ENCODE data around the gene FAM83C.
"Not testable (repeated sequence)": the region's sequence is repeated elsewhere in the genome, so short reads cannot be mapped to it uniquely, and the experiment has no call there.

The FAM83C gene

DNA sequence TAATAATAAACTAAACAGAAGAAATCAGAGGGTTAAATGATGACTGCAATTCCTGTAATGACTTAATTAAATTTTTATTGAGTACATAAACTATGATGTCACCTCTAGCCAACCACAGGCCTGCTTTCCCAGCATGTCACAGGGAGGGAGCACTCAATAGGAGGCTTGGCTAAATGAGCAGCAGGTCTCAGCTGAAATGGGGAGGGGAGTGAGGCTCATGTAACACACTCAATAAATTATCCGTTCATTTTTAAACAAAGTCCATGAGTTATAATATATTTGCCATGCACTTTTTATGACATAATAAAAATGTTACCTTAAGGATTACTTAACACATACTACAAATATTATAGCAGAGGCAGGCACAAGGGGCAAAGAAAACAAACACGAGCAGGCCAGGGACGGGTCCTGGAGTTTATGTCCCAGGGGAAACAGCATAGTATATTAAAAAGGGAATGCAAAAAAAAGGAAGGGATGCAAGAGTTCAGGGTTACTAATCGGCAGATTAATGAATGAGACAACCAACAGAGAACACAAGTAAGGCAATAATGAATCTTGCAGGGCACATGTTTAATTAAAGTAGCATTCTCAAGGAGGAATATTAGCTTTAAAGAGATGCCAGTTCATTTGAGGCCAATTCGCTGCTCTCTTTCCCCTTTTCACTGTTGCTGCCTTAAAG lies 27.1 kb upstream of the FAM83C start:
- no peak for DNase-seq (ENCODE audit: extremely low read depth in 1 of 2, low read depth in 1 of 2)

DNA sequence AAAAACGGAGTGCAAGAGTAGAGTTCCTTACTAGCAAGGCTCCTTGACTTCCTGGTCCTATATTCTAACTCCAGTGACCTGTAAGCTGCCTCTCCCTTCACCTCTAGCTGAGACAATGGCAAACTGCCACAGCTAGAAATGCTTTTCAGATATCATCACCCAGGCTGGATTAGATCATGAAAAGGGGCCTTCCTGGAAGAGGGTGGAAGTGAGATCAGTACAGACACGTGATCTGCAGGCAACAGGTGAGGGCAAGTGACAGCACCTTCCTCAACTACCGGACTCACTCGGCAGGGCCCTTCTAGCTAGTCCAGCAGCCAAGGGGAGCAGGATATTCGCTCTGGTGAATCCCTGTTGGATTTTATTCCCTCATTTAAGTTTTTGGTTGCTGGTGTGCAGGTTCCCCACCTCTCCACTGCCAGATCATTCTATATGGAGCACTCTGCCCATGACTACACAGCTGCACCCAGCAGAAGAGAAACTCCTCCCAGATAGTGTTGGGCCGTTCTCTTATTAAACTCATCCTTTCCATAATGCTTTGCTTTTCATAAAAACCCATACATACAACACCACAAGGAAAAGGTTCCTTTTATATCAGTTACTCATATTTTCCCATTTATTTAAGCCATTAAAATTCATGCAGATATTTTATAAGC lies 26.4 kb upstream of the FAM83C start:
- no peak for DNase-seq (ENCODE audit: extremely low read depth in 1 of 2, low read depth in 1 of 2)

DNA sequence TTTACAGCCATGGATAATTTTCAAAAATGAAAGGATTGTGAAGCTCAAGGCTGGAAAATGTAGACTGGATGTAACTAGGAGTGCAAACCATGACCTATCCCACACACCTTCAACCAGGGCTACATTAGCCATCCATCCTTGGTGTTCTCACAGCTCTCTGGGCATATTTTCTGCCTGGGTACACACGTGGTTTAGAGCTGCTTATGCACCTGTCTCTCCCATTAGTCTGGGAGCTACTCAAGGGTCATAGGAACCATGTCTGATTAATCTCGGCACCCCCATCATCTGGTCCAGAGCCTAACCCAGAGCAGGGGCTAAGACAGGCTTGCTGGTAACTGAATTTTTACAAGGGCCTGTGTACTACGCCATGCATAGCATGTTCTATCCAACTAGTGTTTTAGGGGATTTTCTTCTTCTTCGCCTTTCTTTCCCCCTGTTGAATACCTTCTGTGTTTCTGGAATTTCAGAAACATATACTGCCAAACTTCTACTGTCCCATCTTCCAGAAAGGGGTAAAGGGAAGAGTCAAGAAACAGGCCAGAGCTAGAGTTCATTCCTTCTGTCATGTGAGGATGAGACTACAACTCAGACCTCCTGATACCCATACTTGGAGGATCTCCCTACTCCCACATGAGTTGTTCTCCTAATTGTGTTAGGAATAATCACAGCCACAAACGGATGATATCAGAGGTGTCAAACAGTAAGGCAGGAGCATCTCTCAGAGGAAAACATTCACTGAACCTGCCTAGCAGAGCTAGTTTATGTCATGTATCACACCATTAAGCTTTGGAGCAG lies 25.4 kb upstream of the FAM83C start:
- no peak for DNase-seq (ENCODE audit: extremely low read depth in 1 of 2, low read depth in 1 of 2)

GRCh38 chr20:35316086-35316485 lies 23.9 kb upstream of the FAM83C start:
- DNase-seq (ENCODE audit: extremely low read depth in 1 of 2, low read depth in 1 of 2), result no peak

GRCh38 chr20:35315632-35316020 lies 23.4 kb upstream of the FAM83C start:
- not testable (repeated sequence) for DNase-seq (ENCODE audit: extremely low read depth in 1 of 2, low read depth in 1 of 2)

DNA sequence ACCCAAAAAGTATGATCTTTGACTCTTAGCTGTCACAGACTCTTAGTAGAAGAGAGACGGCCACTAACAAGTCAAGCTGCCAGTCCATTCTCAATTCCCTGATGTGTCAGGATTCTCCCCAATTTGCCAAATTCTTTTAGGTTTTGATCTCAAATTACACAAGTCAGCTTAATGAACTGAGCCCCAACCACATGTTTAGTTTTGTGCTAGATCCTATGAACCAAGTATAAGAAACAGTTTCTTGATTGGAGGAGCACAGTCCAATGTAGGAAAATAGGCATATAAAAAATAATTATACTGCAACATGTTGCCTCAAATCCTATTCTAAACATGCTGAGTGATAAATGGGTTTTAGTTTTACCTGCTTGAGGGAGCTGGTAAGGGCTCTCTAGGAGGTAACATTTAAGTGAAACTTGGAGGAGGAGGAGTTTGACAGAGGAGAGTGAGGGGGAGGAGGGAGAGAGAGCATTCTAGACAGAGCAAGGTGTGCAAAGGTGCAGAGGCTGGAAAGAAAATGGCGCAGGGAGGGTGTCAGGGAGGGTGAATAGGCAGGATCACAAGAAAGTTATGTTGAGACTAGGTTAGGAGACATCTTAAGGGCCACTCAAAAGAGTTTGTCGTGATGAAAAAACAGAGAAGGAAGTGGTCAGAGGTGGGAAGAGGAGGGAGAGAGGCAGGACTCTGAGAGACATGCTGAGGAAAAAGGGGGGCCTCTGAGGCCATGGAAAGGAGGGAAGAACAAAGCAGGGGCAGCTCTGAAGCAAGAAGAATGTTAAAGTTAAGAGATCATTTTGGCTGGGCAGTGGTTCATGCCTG lies 22.8 kb upstream of the FAM83C start:
- DNase-seq (ENCODE audit: extremely low read depth in 1 of 2, low read depth in 1 of 2), result no peak

DNA sequence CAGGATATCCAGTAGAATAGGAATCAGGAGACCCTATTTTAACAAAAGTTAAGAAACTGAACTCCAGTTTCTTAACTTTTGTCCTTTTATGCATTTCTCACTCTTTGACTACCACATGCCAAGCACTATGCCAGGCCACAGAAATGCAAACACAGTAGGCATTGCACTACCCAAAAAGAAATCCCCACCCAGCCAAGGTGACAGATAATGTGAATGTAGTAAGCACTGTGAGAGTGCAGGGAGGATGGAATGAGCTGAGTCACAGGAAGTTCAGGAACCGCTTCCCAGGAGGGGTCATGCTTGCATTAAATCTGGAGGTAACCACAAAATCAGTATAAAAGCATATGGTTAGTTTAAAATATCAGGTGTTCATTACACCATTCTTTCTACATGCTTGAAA lies 20.1 kb upstream of the FAM83C start:
- DNase-seq (ENCODE audit: extremely low read depth in 1 of 2, low read depth in 1 of 2), result no peak

DNA sequence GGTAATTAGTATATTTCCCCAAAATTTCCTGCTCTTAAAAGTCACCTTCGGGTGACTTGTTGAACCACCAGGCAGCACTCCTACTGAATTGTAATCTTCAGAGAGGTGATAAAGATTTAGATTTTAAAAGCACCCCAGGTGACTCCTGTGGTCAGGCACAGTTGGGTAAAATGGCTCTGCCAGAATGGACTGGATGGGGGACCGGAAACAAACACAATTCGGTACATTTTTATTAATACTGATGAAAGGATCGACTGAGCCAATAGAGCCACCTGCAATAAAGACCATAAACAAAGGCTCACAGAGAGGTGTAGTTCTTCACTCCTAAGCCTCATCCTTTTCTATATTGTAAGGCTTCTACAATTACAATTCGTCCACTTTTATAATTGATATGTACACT lies 19.6 kb upstream of the FAM83C start:
- no peak for DNase-seq (ENCODE audit: extremely low read depth in 1 of 2, low read depth in 1 of 2)

GRCh38 chr20:35311409-35311808 lies 19.2 kb upstream of the FAM83C start:
- no peak for DNase-seq (ENCODE audit: extremely low read depth in 1 of 2, low read depth in 1 of 2)

- DNase-seq (ENCODE audit: extremely low read depth in 1 of 2, low read depth in 1 of 2), result no peak
Measured at GRCh38 chr20:35307666-35308653, 15.7 kb upstream of the FAM83C start.

DNA sequence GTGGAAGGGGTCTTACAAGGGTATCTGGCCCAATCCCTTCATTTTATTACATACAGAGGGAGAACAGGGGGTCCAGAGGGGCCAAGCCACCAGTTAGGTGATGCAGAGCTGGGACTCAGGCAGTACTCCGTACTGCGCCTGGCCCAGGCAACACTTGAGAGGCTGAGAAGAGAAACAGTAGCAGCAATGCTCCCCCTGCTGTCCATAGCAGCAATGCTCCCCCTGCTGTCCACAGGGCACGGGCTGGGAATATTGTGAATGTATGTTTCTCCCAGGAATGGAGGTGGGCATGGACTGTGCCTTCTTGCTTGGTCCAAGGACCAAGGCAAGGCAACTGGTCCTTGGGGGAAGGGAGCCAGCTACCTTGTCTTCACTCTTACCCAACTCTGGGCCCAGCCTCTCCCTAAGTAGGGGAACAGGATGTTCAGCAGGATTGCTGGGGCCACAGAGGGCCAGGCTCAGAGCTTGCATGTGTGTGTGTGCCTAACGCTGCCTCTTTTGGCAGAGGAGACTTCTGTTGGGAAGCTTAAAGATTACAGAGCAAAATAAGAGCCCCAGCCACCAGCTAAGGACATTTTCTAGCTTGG lies 14.8 kb upstream of the FAM83C start:
- no peak for DNase-seq (ENCODE audit: extremely low read depth in 1 of 2, low read depth in 1 of 2)

- DNase-seq (ENCODE audit: extremely low read depth in 1 of 2, low read depth in 1 of 2), result no peak
Measured at GRCh38 chr20:35305682-35306556, 13.7 kb upstream of the FAM83C start.

- DNase-seq (ENCODE audit: extremely low read depth in 1 of 2, low read depth in 1 of 2), result no peak
Measured at GRCh38 chr20:35304956-35305355, 12.7 kb upstream of the FAM83C start.

- DNase-seq (ENCODE audit: extremely low read depth in 1 of 2, low read depth in 1 of 2), result peak; percentile 46 to 60
Measured at GRCh38 chr20:35303735-35304491, 11.7 kb upstream of the FAM83C start.

GRCh38 chr20:35303382-35303734 lies 11.1 kb upstream of the FAM83C start:
- no peak for DNase-seq (ENCODE audit: extremely low read depth in 1 of 2, low read depth in 1 of 2)

DNA sequence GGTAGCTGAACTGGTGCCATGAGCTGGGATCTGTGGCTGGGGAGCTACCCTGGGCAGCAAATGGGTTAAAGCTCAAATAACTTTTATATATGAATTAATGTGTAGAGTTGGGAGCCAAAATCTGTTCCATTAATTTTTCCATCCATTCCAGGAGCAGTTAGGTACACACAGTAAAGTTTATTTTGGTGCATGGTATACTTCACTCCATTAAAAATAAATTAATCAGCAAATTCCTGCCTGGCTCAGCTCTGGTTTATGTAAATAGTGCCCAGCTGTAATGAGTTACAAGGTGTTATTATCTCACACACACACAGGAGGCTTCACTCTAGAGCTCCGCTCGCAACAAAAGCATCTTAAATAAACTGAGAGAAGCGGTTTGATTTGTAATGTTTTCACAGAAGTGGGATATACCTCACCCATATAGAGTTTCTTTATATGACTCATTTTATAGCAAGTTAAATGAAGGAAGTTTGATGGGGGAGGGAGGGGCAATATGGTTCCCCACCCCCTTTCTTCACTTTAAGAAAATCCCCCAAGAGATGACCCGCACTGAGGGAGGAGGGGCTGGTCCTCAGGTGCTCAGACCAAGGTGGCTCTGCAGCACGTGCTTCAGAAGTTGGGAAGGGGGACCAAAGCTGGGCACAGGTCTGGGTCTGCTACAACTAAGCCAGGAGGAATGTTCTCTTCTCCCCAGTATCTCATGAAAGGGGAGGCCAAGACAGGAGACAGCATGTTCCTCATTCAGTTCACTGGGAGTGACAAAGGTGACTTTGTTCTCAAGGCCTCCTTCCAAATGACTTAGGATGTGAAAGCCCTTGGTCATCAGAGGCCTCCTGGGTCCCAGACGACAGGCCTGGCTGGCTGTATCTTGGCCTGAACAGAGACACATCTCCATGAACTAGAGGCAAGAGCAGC lies 10.5 kb upstream of the FAM83C start:
- no peak for DNase-seq (ENCODE audit: extremely low read depth in 1 of 2, low read depth in 1 of 2)

DNA sequence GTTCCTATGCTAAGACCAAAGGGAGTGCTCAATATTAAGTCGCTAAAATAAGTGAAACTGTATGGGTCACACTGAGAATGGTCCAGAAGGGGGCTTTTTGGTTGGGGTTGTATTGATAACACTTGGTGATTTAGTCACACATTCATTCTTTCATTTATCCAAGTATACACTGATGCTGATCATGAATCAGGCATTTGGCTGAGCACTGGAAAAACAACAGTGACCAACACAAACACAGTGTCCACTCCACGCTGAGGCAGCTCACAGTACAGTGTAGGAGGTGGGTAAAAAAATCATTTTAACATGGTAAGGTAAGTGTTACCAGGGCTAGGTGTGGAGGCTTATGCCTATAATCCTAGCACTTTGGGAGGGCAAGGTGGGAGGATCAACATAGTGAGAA lies 9.2 kb upstream of the FAM83C start:
- DNase-seq (ENCODE audit: extremely low read depth in 1 of 2, low read depth in 1 of 2), result no peak

Measured in activated CD8-positive, alpha-beta memory T cell treated with anti-CD3 and anti-CD28 coated beads for 1 hour (primary cell).